HepG2 (cell line): ENCODE data around the gene MYEOV. TPM values are rescaled to one million over a fixed set of nuclear protein-coding genes. Genes with fewer than 3 reads are reported as not detected.

Experiments used
- CBFB ChIP-seq: sonication (generic); formaldehyde crosslinking; IDR thresholded peaks from 2 replicates; pipeline ENCODE4 v1.4.0; 2020; ENCODE audit warnings: missing genetic modification reagents
- HNRNPL ChIP-seq: fragments of 200-400 bp; formaldehyde crosslinking; IDR thresholded peaks from 2 replicates; pipeline ENCODE4 v1.6.1; 2017; ENCODE audit warnings: mild to moderate bottlenecking, low read depth, low read length
- KLF9 ChIP-seq: IDR thresholded peaks from 2 replicates; pipeline ENCODE4 v1.6.1; 2016; ENCODE audit warnings: low read depth
- MXD4 ChIP-seq: IDR thresholded peaks from 2 replicates; pipeline ENCODE4 v1.6.1; 2016; ENCODE audit warnings: mild to moderate bottlenecking, missing biosample characterization, missing genetic modification reagents
- PCBP1 ChIP-seq: fragments of 200-400 bp; formaldehyde crosslinking; IDR thresholded peaks from 2 replicates; pipeline ENCODE4 v1.6.1; 2017; ENCODE audit warnings: mild to moderate bottlenecking, low read depth, low read length, borderline replicate concordance
- ZNF614 ChIP-seq: IDR thresholded peaks from 2 replicates; pipeline ENCODE4 v1.6.1; 2018; ENCODE audit warnings: missing biosample characterization, missing genetic modification reagents, inconsistent platforms, borderline replicate concordance
- ZNF772 ChIP-seq: sonication (generic); formaldehyde crosslinking; IDR thresholded peaks from 2 replicates; pipeline ENCODE4 v1.5.0; 2020; ENCODE audit warnings: mild to moderate bottlenecking, missing genetic modification reagents
- ZNF816 ChIP-seq: sonication (generic); formaldehyde crosslinking; IDR thresholded peaks from 2 replicates; pipeline ENCODE4 v1.8.0; 2022; ENCODE audit warnings: missing genetic modification reagents, mild to moderate bottlenecking, borderline replicate concordance
- polyA plus RNA-seq, 8 experiments: library from polyadenylated mRNA; depleted of rRNA in 3 of 8; stranded (reverse) in 7 of 8; unstranded in 1 of 8; fragments of >200 nt; fragmentation: Illumina TruSeq in 4 of 8; extraction: Trizol in 4 of 8; gene quantifications; 2 replicates each; pipeline versions ENCODE4 v1.2.1 to v1.2.3, GENCODE V29; 2011 to 2016; ENCODE audit warnings: low read depth in 4 of 8, missing spikeins in 1 of 8, mixed read lengths in 1 of 8; ENCODE audit not compliant: insufficient read depth in 1 of 8
- total RNA-seq, 5 experiments: library from RNA; depleted of rRNA; stranded (reverse); fragments of >200 nt; fragmentation: Illumina TruSeq; extraction: Trizol; gene quantifications; 2 replicates each; pipeline ENCODE4 v1.2.3, GENCODE V29; 2016; ENCODE audit warnings: low read depth in 1 of 5
- TF ChIP-seq, protein P1 (sequence below), 2 experiments: fragments of 450-650 bp in 1 of 2; sonication (generic) in 1 of 2; formaldehyde crosslinking in 1 of 2; IDR thresholded peaks; 2 replicates each; pipeline versions ENCODE4 v1.6.1 to v1.8.0; 2016 to 2022; ENCODE audit warnings: antibody characterized with exemption in 1 of 2, mild to moderate bottlenecking in 1 of 2, missing genetic modification reagents in 1 of 2

MYEOV gene
- total and polyA plus RNA-seq, 2 of the 13 experiments (the other 11 are each of a cell fraction or from before 2014, with no cell fraction given), result 0.33 to 1.8 TPM

DNA sequence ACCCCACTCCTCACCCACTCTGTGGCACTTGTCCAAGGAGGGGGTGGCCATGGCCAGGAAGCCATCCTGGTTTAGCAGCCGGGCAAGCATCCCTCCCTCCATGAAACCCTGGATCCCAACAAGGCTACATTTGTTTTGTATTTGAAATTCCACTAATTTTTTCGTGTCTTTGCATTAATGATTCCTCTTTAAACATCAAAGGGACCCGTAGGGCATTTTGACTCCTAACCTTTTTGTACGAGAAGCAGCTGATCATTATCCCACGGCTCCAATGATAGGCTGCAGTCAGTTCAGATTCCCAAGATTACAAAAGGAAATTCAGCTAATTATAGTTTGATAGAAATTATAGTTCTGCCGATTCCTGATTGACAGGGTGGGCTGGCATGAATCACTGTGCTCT is 10.7 kb downstream of the MYEOV start (continued):
- TF ChIP-seq, protein P1, sequence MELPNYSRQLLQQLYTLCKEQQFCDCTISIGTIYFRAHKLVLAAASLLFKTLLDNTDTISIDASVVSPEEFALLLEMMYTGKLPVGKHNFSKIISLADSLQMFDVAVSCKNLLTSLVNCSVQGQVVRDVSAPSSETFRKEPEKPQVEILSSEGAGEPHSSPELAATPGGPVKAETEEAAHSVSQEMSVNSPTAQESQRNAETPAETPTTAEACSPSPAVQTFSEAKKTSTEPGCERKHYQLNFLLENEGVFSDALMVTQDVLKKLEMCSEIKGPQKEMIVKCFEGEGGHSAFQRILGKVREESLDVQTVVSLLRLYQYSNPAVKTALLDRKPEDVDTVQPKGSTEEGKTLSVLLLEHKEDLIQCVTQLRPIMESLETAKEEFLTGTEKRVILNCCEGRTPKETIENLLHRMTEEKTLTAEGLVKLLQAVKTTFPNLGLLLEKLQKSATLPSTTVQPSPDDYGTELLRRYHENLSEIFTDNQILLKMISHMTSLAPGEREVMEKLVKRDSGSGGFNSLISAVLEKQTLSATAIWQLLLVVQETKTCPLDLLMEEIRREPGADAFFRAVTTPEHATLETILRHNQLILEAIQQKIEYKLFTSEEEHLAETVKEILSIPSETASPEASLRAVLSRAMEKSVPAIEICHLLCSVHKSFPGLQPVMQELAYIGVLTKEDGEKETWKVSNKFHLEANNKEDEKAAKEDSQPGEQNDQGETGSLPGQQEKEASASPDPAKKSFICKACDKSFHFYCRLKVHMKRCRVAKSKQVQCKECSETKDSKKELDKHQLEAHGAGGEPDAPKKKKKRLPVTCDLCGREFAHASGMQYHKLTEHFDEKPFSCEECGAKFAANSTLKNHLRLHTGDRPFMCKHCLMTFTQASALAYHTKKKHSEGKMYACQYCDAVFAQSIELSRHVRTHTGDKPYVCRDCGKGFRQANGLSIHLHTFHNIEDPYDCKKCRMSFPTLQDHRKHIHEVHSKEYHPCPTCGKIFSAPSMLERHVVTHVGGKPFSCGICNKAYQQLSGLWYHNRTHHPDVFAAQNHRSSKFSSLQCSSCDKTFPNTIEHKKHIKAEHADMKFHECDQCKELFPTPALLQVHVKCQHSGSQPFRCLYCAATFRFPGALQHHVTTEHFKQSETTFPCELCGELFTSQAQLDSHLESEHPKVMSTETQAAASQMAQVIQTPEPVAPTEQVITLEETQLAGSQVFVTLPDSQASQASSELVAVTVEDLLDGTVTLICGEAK (IDR thresholded peaks at IDR 0.05), result no peak
- TF ChIP-seq, protein P1 (CRISPR knock-in tag; IDR thresholded peaks at IDR 0.05), result no peak
- no peak for TF ChIP-seq CBFB
- TF ChIP-seq ZNF816 (CRISPR knock-in tag), result no peak
- TF ChIP-seq KLF9 (CRISPR knock-in tag), result no peak
- no peak for TF ChIP-seq ZNF614 (CRISPR knock-in tag)
- TF ChIP-seq HNRNPL, result no peak
- no peak for TF ChIP-seq PCBP1
- no peak for TF ChIP-seq ZNF772 (CRISPR knock-in tag)
- TF ChIP-seq MXD4, result no peak
